ENCODE measurements around the gene POTEF. TPM values are rescaled to one million over a fixed set of nuclear protein-coding genes. Genes with fewer than 3 reads are reported as not detected.
"Not testable (repeated sequence)": the region's sequence is repeated elsewhere in the genome, so short reads cannot be mapped to it uniquely, and the experiment has no call there.

POTEF gene
- polyA plus RNA-seq, 1 donor from 2014 or later = 1.0 TPM

DNA sequence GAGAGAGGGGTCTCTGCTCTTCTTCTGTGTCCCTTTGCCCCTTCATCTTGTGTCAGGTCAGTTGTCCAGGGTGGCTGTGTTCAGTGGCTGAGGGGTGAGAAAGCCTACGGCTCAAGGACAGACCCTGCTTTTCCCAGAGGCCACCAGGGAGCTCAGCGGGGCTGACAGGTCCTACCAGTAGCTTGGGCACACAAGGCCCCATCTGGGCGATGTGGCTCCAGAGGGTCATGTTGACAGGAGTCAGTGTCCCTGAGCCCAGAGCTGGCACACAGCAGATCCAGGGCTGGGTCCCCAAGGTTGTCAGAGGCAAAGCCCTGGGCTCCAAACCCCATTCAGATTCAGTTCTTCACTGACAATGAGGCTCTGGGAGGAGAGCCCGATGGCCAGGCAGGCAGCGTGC is 8.1 kb upstream of the POTEF start:
- H3K79me2 ChIP-seq (replicated peaks; ENCODE audit: insufficient read depth, low read length); H3F3A ChIP-seq (ENCODE audit: insufficient read depth, low read length, poor library complexity, severe bottlenecking); H3K4me3 ChIP-seq (ENCODE audit: low read length); H3K36me3 ChIP-seq (ENCODE audit: insufficient read depth, low read length); H4K20me1 ChIP-seq (ENCODE audit: insufficient read depth); H3K27me3 ChIP-seq (ENCODE audit: insufficient read depth, low read depth, low read length); H2AFZ ChIP-seq (ENCODE audit: low read depth, low read length); H3K4me2 ChIP-seq (ENCODE audit: low read length); H3K9ac ChIP-seq (ENCODE audit: low read length); H3K9me2 ChIP-seq (ENCODE audit: insufficient read depth, low read length); H3K9me3 ChIP-seq (ENCODE audit: low read length); H3K27ac ChIP-seq (ENCODE audit: low read length): not testable (repeated sequence)

DNA sequence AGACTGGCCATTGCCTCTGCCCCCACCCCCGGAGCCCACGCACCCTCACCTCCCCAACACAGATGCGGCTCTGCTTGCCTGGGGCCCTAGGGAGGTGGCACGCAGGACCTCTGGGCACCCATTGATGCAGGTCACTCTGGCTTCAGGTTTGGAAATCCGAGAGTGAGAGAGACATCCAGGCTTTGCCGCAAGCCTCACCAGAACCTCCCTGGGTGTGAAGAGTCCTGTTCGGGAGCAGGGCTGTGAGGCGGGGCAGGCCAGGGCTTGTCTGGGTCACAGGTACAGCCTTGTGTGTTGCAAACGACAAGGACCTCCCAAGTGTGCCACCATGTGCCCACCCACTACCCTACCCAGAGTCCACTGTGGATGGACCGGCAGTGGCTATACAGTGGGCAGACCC is 7.5 kb upstream of the POTEF start:
- H3K4me2 ChIP-seq (ENCODE audit: low read length); H2AFZ ChIP-seq (ENCODE audit: low read depth, low read length); H3K79me2 ChIP-seq (replicated peaks; ENCODE audit: insufficient read depth, low read length); H3F3A ChIP-seq (ENCODE audit: insufficient read depth, low read length, poor library complexity, severe bottlenecking); H3K27ac ChIP-seq (ENCODE audit: low read length); H3K27me3 ChIP-seq (ENCODE audit: insufficient read depth, low read depth, low read length); H3K9me3 ChIP-seq (ENCODE audit: low read length); H4K20me1 ChIP-seq (ENCODE audit: insufficient read depth); H3K36me3 ChIP-seq (ENCODE audit: insufficient read depth, low read length); H3K9me2 ChIP-seq (ENCODE audit: insufficient read depth, low read length); H3K4me3 ChIP-seq (ENCODE audit: low read length); H3K9ac ChIP-seq (ENCODE audit: low read length): not testable (repeated sequence)

DNA sequence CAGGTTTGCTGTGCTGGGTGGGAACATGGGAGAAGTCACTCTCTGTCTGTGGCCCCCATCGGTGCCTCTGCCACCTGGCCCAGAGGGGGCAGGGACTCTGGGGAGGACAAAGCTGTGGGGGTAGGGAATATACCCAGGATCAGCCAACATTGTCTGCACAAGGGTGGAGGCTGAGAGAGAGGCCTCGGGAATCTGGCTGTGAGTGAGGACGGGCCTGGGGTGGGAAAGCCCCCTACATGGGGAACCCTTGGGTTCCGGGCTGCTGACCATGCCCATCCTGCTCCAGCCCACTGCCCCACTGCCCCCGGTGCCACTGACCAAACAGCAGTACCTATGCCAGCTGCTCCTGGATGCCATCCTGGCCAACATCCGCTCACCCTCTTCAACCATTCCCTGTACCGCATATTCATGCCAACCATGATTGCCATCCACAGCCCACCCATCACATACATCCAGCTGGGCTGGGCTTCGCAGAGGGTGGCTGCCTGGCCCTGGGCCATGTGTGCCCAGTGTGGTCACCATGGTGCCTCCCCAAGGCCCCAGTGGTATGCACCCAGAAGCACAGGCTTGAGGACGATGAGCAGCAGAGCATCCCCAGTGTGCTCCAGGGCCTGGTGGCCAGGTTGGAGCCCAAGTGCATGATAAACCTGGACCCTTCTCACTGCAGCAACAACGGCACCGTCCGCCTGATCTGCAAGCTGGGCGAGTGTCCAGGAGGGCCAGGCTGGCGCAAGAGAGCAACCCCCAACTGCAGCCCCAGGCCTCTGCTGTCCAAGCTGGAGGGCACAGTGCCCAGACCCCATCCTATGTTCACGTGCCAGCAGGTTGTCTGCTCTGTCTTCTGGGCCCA is 6.9 kb upstream of the POTEF start:
- no peaks in the 10 kb centered on the region for H3K36me3 ChIP-seq (ENCODE audit: insufficient read depth, low read length)
- no peak overlapping the region for H3K4me2 ChIP-seq (ENCODE audit: low read length)
- H3K79me2 ChIP-seq (replicated peaks; ENCODE audit: insufficient read depth, low read length) = no peaks in the 10 kb centered on the region
- H3K4me3 ChIP-seq (ENCODE audit: low read length) = no peak overlapping the region
- H3K9ac ChIP-seq (ENCODE audit: low read length) = no peak overlapping the region
- no peaks in the 10 kb centered on the region for H3K27me3 ChIP-seq (ENCODE audit: insufficient read depth, low read depth, low read length)
- H3K27ac ChIP-seq (ENCODE audit: low read length) = no peak overlapping the region
- no peak for TF ChIP-seq SMC3 (conservative IDR thresholded peaks at IDR 0.05; ENCODE audit: poor library complexity)
- no peak for TF ChIP-seq RAD21 (conservative IDR thresholded peaks at IDR 0.05)
- TF ChIP-seq EP300 (conservative IDR thresholded peaks at IDR 0.05; ENCODE audit: poor library complexity, severe bottlenecking) = no peak
- no peak for TF ChIP-seq POLR2AphosphoS5 (IDR thresholded peaks at IDR 0.05)
- TF ChIP-seq, protein P1, sequence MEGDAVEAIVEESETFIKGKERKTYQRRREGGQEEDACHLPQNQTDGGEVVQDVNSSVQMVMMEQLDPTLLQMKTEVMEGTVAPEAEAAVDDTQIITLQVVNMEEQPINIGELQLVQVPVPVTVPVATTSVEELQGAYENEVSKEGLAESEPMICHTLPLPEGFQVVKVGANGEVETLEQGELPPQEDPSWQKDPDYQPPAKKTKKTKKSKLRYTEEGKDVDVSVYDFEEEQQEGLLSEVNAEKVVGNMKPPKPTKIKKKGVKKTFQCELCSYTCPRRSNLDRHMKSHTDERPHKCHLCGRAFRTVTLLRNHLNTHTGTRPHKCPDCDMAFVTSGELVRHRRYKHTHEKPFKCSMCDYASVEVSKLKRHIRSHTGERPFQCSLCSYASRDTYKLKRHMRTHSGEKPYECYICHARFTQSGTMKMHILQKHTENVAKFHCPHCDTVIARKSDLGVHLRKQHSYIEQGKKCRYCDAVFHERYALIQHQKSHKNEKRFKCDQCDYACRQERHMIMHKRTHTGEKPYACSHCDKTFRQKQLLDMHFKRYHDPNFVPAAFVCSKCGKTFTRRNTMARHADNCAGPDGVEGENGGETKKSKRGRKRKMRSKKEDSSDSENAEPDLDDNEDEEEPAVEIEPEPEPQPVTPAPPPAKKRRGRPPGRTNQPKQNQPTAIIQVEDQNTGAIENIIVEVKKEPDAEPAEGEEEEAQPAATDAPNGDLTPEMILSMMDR (IDR thresholded peaks at IDR 0.05; ENCODE audit: poor library complexity, severe bottlenecking) = no peak
- TF ChIP-seq MXI1 (conservative IDR thresholded peaks at IDR 0.05; ENCODE audit: poor library complexity, severe bottlenecking) = no peak
- H3K9me3 ChIP-seq (ENCODE audit: low read length) = no peaks in the 10 kb centered on the region
- H3F3A ChIP-seq (ENCODE audit: insufficient read depth, low read length, poor library complexity, severe bottlenecking) = no peaks in the 10 kb centered on the region
- H2AFZ ChIP-seq (ENCODE audit: low read depth, low read length) = no peak overlapping the region
- H4K20me1 ChIP-seq (ENCODE audit: insufficient read depth) = no peaks in the 10 kb centered on the region
- H3K9me2 ChIP-seq (ENCODE audit: insufficient read depth, low read length) = no peaks in the 10 kb centered on the region

DNA sequence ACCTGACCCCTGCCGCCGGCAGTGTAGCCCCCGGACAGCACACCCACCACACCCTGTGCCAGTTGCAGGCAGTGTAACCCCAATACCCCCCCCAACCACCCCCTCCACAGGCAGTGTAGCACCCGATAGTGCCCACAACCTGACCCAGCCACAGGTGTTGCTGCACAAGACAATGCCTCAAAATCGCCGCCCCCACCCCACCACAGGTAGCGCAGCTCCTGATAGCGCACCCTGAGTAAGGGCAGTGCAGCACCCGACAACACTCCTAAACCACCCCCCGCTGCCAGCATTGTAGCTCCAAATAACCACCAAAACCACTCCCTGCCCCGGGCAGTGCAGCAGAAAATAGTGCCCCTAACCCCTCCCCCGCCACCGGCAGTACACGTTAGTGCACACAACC is 558 bp downstream of the POTEF start:
- not testable (repeated sequence) for H3K9me2 ChIP-seq (ENCODE audit: insufficient read depth, low read length); H3K79me2 ChIP-seq (replicated peaks; ENCODE audit: insufficient read depth, low read length); H3K9ac ChIP-seq (ENCODE audit: low read length); H3K4me2 ChIP-seq (ENCODE audit: low read length); H3K9me3 ChIP-seq (ENCODE audit: low read length); H3K36me3 ChIP-seq (ENCODE audit: insufficient read depth, low read length); H2AFZ ChIP-seq (ENCODE audit: low read depth, low read length); H3K27ac ChIP-seq (ENCODE audit: low read length); H4K20me1 ChIP-seq (ENCODE audit: insufficient read depth); H3K27me3 ChIP-seq (ENCODE audit: insufficient read depth, low read depth, low read length); H3F3A ChIP-seq (ENCODE audit: insufficient read depth, low read length, poor library complexity, severe bottlenecking)
- H3K4me3 ChIP-seq (ENCODE audit: low read length) = peak overlapping the region; percentile 51

DNA sequence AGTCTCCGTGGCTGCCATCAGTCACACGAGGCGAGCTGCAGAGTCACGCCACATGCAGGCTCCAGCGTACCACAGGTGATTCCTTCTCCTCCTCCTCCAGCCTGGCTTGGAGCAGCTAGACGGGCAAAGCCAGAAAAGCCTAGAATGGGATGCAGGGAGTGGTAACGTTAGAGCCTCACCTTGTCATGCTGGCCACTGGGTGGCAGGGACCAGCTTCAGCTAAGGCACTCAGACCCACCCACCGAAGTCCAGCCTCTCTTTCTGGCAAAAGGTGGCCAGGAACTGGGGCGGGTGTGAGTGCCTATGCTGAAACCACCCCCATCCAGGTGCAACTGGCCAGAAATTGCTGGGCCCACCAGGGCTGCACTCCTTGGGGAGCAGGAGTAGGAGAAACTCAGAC is 1.3 kb downstream of the POTEF start:
- not testable (repeated sequence) for H3K9me3 ChIP-seq (ENCODE audit: low read length); H3K27me3 ChIP-seq (ENCODE audit: insufficient read depth, low read depth, low read length); H3K4me2 ChIP-seq (ENCODE audit: low read length)

DNA sequence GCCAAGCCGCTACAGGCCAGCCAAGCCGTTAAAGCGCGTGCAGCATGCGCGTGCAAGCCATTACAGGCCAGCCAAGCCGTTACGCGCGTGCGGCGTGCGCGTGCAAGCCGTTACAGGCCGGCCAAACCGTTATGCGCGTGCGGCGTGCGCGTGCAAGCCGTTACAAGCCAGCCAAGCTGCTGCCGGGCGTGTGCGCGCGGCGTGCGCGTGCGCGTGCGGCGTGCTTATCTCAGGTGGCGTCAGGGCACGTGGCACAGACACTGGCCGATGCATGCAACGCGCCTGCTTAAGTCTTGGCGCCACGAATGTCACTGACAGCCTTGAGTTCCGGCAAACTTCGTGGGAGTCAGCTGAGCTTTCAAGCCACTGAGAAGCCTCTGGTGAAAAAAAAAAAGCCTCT is 8.1 kb downstream of the POTEF start:
- not testable (repeated sequence) for H3K9me3 ChIP-seq (ENCODE audit: low read length); H3K79me2 ChIP-seq (replicated peaks; ENCODE audit: insufficient read depth, low read length); H3K9me2 ChIP-seq (ENCODE audit: insufficient read depth, low read length); H3K4me2 ChIP-seq (ENCODE audit: low read length); H3K4me3 ChIP-seq (ENCODE audit: low read length); H4K20me1 ChIP-seq (ENCODE audit: insufficient read depth); H3K9ac ChIP-seq (ENCODE audit: low read length); H2AFZ ChIP-seq (ENCODE audit: low read depth, low read length); H3F3A ChIP-seq (ENCODE audit: insufficient read depth, low read length, poor library complexity, severe bottlenecking); H3K27me3 ChIP-seq (ENCODE audit: insufficient read depth, low read depth, low read length); H3K27ac ChIP-seq (ENCODE audit: low read length); H3K36me3 ChIP-seq (ENCODE audit: insufficient read depth, low read length)

More for the DNA sequence above, 1.3 kb downstream of the POTEF start:
- not testable (repeated sequence) for H3F3A ChIP-seq (ENCODE audit: insufficient read depth, low read length, poor library complexity, severe bottlenecking); H3K79me2 ChIP-seq (replicated peaks; ENCODE audit: insufficient read depth, low read length); H3K36me3 ChIP-seq (ENCODE audit: insufficient read depth, low read length); H2AFZ ChIP-seq (ENCODE audit: low read depth, low read length); H3K9ac ChIP-seq (ENCODE audit: low read length); H4K20me1 ChIP-seq (ENCODE audit: insufficient read depth); H3K27ac ChIP-seq (ENCODE audit: low read length); H3K9me2 ChIP-seq (ENCODE audit: insufficient read depth, low read length)
- H3K4me3 ChIP-seq (ENCODE audit: low read length) = peak overlapping the region; percentile 51
